ENCODE data around the gene FITM2. TPM values are rescaled to one million over a fixed set of nuclear protein-coding genes. Genes with fewer than 3 reads are reported as not detected.

Gene FITM2
- total RNA-seq, 1 experiment from 2014 or later: 4.3 TPM

Other genes with a start within 250 kb of the FITM2 start
- 0.24 and 1.8 TPM in 2 replicates for gene JPH2, start 124.0 kb downstream of the FITM2 start, total RNA-seq (2014; rRNA removed; shearing (Covaris generic))
- 39.2 and 39.8 TPM in 2 replicates for gene OSER1, start 100.4 kb downstream of the FITM2 start, total RNA-seq (2014; rRNA removed; shearing (Covaris generic))
- not detected in 2 replicates for gene GDAP1L1, start 63.9 kb downstream of the FITM2 start, total RNA-seq (2014; rRNA removed; shearing (Covaris generic))
- gene R3HDML, start 25.8 kb upstream of the FITM2 start, total RNA-seq (2014; rRNA removed; shearing (Covaris generic)): not detected in 2 replicates
- 0.06 and 0.17 TPM in 2 replicates for gene HNF4A, start 44.5 kb upstream of the FITM2 start, total RNA-seq (2014; rRNA removed; shearing (Covaris generic))
- 4.5 and 6.1 TPM in 2 replicates for gene TTPAL, start 164.7 kb upstream of the FITM2 start, total RNA-seq (2014; rRNA removed; shearing (Covaris generic))
- gene SERINC3, start 210.9 kb upstream of the FITM2 start, total RNA-seq (2014; rRNA removed; shearing (Covaris generic)): 23.9 and 28.0 TPM in 2 replicates